ENCODE measurements around the gene GPBAR1.

Gene GPBAR1

GRCh38 chr2:218273908-218274249 lies 13.1 kb downstream of the GPBAR1 start:
- no peak overlapping the region for H3K4me3 ChIP-seq (ENCODE audit: insufficient read length, low read depth)
- peaks cover 69% of the 10 kb centered on the region for H3K36me3 ChIP-seq (ENCODE audit: insufficient read depth, insufficient read length, low read length)
- H3K9me3 ChIP-seq (ENCODE audit: insufficient read depth, low read length) = no peaks in the 10 kb centered on the region
- peaks cover 2% of the 10 kb centered on the region for H3K4me1 ChIP-seq (ENCODE audit: insufficient read depth, insufficient read length)
- no peak for DNase-seq (ENCODE audit: low read depth, low spot score)
- no peaks in the 10 kb centered on the region for H3K27me3 ChIP-seq (ENCODE audit: insufficient read depth, insufficient read length)
- H3K9ac ChIP-seq (ENCODE audit: insufficient read length, low read depth) = no peak overlapping the region
- TF ChIP-seq YY1 (IDR thresholded peaks at IDR 0.05; ENCODE audit: insufficient read depth, insufficient read length) (no peak), ZNF274 (IDR thresholded peaks at IDR 0.05; ENCODE audit: low read depth, low read length) (no peak), SUZ12 (IDR thresholded peaks at IDR 0.05; ENCODE audit: extremely low read depth, insufficient read depth, insufficient read length) (no peak)

GRCh38 chr2:218274586-218274985 lies 13.8 kb downstream of the GPBAR1 start:
- H3K9ac ChIP-seq (ENCODE audit: insufficient read length, low read depth) = no peak overlapping the region
- no peaks in the 10 kb centered on the region for H3K27me3 ChIP-seq (ENCODE audit: insufficient read depth, insufficient read length)
- H3K4me1 ChIP-seq (ENCODE audit: insufficient read depth, insufficient read length) = no peaks in the 10 kb centered on the region
- H3K9me3 ChIP-seq (ENCODE audit: insufficient read depth, low read length) = no peaks in the 10 kb centered on the region
- DNase-seq (ENCODE audit: low read depth, low spot score) = no peak
- no peak overlapping the region for H3K4me3 ChIP-seq (ENCODE audit: insufficient read length, low read depth)
- no peak for TF ChIP-seq YY1 (IDR thresholded peaks at IDR 0.05; ENCODE audit: insufficient read depth, insufficient read length)
- no peak for TF ChIP-seq SUZ12 (IDR thresholded peaks at IDR 0.05; ENCODE audit: extremely low read depth, insufficient read depth, insufficient read length)
- no peak for TF ChIP-seq ZNF274 (IDR thresholded peaks at IDR 0.05; ENCODE audit: low read depth, low read length)
- peaks cover 73% of the 10 kb centered on the region for H3K36me3 ChIP-seq (ENCODE audit: insufficient read depth, insufficient read length, low read length)

- no peak overlapping the region for H3K9ac ChIP-seq (ENCODE audit: insufficient read length, low read depth)
- no peak overlapping the region for H3K4me3 ChIP-seq (ENCODE audit: insufficient read length, low read depth)
- H3K36me3 ChIP-seq (ENCODE audit: insufficient read depth, insufficient read length, low read length) = peaks cover 82% of the 10 kb centered on the region
- DNase-seq (ENCODE audit: low read depth, low spot score) = no peak
- H3K9me3 ChIP-seq (ENCODE audit: insufficient read depth, low read length) = no peaks in the 10 kb centered on the region
- H3K27me3 ChIP-seq (ENCODE audit: insufficient read depth, insufficient read length) = no peaks in the 10 kb centered on the region
- no peak for TF ChIP-seq YY1 (IDR thresholded peaks at IDR 0.05; ENCODE audit: insufficient read depth, insufficient read length)
- TF ChIP-seq SUZ12 (IDR thresholded peaks at IDR 0.05; ENCODE audit: extremely low read depth, insufficient read depth, insufficient read length) = no peak
- TF ChIP-seq ZNF274 (IDR thresholded peaks at IDR 0.05; ENCODE audit: low read depth, low read length) = no peak
- H3K4me1 ChIP-seq (ENCODE audit: insufficient read depth, insufficient read length) = peaks cover 4% of the 10 kb centered on the region
These were observed 14.7 kb downstream of the GPBAR1 start for GRCh38 chr2:218275371-218276072.

GRCh38 chr2:218276986-218277755 lies 16.4 kb downstream of the GPBAR1 start:
- Histone ChIP-seq H3K9ac (ENCODE audit: insufficient read length, low read depth) (no peak overlapping the region), H3K27me3 (ENCODE audit: insufficient read depth, insufficient read length) (no peaks in the 10 kb centered on the region), H3K4me1 (ENCODE audit: insufficient read depth, insufficient read length) (peaks cover 8% of the 10 kb centered on the region), H3K4me3 (ENCODE audit: insufficient read length, low read depth) (no peak overlapping the region), H3K9me3 (ENCODE audit: insufficient read depth, low read length) (no peaks in the 10 kb centered on the region), H3K36me3 (ENCODE audit: insufficient read depth, insufficient read length, low read length) (peaks cover 86% of the 10 kb centered on the region)
- no peak for TF ChIP-seq ZNF274 (IDR thresholded peaks at IDR 0.05; ENCODE audit: low read depth, low read length)
- TF ChIP-seq YY1 (IDR thresholded peaks at IDR 0.05; ENCODE audit: insufficient read depth, insufficient read length) = no peak
- no peak for TF ChIP-seq SUZ12 (IDR thresholded peaks at IDR 0.05; ENCODE audit: extremely low read depth, insufficient read depth, insufficient read length)
- no peak for DNase-seq (ENCODE audit: low read depth, low spot score)

GRCh38 chr2:218277921-218278320 lies 17.1 kb downstream of the GPBAR1 start:
- H3K36me3 ChIP-seq (ENCODE audit: insufficient read depth, insufficient read length, low read length) = peaks cover 84% of the 10 kb centered on the region
- H3K9ac ChIP-seq (ENCODE audit: insufficient read length, low read depth) = no peak overlapping the region
- TF ChIP-seq ZNF274 (IDR thresholded peaks at IDR 0.05; ENCODE audit: low read depth, low read length) (no peak), YY1 (IDR thresholded peaks at IDR 0.05; ENCODE audit: insufficient read depth, insufficient read length) (no peak), SUZ12 (IDR thresholded peaks at IDR 0.05; ENCODE audit: extremely low read depth, insufficient read depth, insufficient read length) (no peak)
- no peaks in the 10 kb centered on the region for H3K9me3 ChIP-seq (ENCODE audit: insufficient read depth, low read length)
- H3K27me3 ChIP-seq (ENCODE audit: insufficient read depth, insufficient read length) = no peaks in the 10 kb centered on the region
- H3K4me1 ChIP-seq (ENCODE audit: insufficient read depth, insufficient read length) = peaks cover 9% of the 10 kb centered on the region
- DNase-seq (ENCODE audit: low read depth, low spot score) = no peak
- no peak overlapping the region for H3K4me3 ChIP-seq (ENCODE audit: insufficient read length, low read depth)

- no peaks in the 10 kb centered on the region for H3K9me3 ChIP-seq (ENCODE audit: insufficient read depth, low read length)
- H3K27me3 ChIP-seq (ENCODE audit: insufficient read depth, insufficient read length) = no peaks in the 10 kb centered on the region
- no peak overlapping the region for H3K4me3 ChIP-seq (ENCODE audit: insufficient read length, low read depth)
- no peak overlapping the region for H3K9ac ChIP-seq (ENCODE audit: insufficient read length, low read depth)
- DNase-seq (ENCODE audit: low read depth, low spot score) = no peak
- TF ChIP-seq SUZ12 (IDR thresholded peaks at IDR 0.05; ENCODE audit: extremely low read depth, insufficient read depth, insufficient read length) = no peak
- H3K36me3 ChIP-seq (ENCODE audit: insufficient read depth, insufficient read length, low read length) = peaks cover 81% of the 10 kb centered on the region
- H3K4me1 ChIP-seq (ENCODE audit: insufficient read depth, insufficient read length) = peaks cover 9% of the 10 kb centered on the region
These were observed 17.9 kb downstream of the GPBAR1 start for GRCh38 chr2:218278531-218279360.
